GM23248 (cell line): ENCODE measurements around the gene SLC22A14. TPM values are rescaled to one million over a fixed set of nuclear protein-coding genes. Genes with fewer than 3 reads are reported as not detected.

Experiments
- DNase-seq: peaks from one replicate; pipeline ENCODE4 v3.0.0-alpha.2; 2015
- H2AFZ ChIP-seq: fragments of 200-600 bp; sonication (generic); 2 replicates; pipeline ENCODE4 v1.6.1; 2016; ENCODE audit warnings: antibody characterized with exemption
- H3F3A ChIP-seq: fragments of 200-600 bp; sonication (generic); 2 replicates; pipeline ENCODE4 v1.6.1; 2016; ENCODE audit warnings: mild to moderate bottlenecking, antibody characterized with exemption, mixed run types; ENCODE audit not compliant: insufficient read depth
- H3K27ac ChIP-seq: fragments of 200-600 bp; sonication (generic); 2 replicates; pipeline ENCODE4 v1.5.1; 2016; ENCODE audit warnings: mild to moderate bottlenecking
- H3K27me3 ChIP-seq: fragments of 200-600 bp; sonication (generic); replicated peaks from 2 replicates; pipeline ENCODE4 v1.6.1; 2016; ENCODE audit warnings: mild to moderate bottlenecking; ENCODE audit not compliant: insufficient read depth
- H3K36me3 ChIP-seq: fragments of 200-600 bp; sonication (generic); 2 replicates; pipeline ENCODE4 v1.6.1; 2016; ENCODE audit warnings: low read depth, mild to moderate bottlenecking
- H3K4me1 ChIP-seq: fragments of 200-600 bp; sonication (generic); 2 replicates; pipeline ENCODE4 v1.6.1; 2016; ENCODE audit warnings: mild to moderate bottlenecking; ENCODE audit not compliant: insufficient read depth
- H3K4me2 ChIP-seq: fragments of 200-600 bp; sonication (generic); one replicate; pipeline ENCODE4 v1.6.1; 2016; ENCODE audit warnings: mild to moderate bottlenecking; ENCODE audit not compliant: unreplicated experiment
- H3K4me3 ChIP-seq: fragments of 200-600 bp; sonication (generic); 2 replicates; pipeline ENCODE4 v1.5.1; 2016; ENCODE audit warnings: mild to moderate bottlenecking
- H3K79me2 ChIP-seq: fragments of 200-600 bp; sonication (generic); 2 replicates; pipeline ENCODE4 v1.6.1; 2016; ENCODE audit warnings: mild to moderate bottlenecking; ENCODE audit not compliant: insufficient read depth
- H3K9ac ChIP-seq: fragments of 200-600 bp; sonication (generic); 2 replicates; pipeline ENCODE4 v1.6.1; 2016; ENCODE audit warnings: mild to moderate bottlenecking
- H3K9me2 ChIP-seq: fragments of 200-600 bp; sonication (generic); 2 replicates; pipeline ENCODE4 v1.6.1; 2016; ENCODE audit warnings: mixed run types, mild to moderate bottlenecking, moderate library complexity; ENCODE audit not compliant: insufficient read depth
- H3K9me3 ChIP-seq: fragments of 200-600 bp; sonication (generic); one replicate; pipeline ENCODE4 v1.6.1; 2017; ENCODE audit warnings: low read depth
- H4K20me1 ChIP-seq: fragments of 200-600 bp; sonication (generic); 2 replicates; pipeline ENCODE4 v1.6.0; 2016; ENCODE audit not compliant: insufficient read depth
- EZH2 ChIP-seq: fragments of 200-600 bp; sonication (generic); IDR thresholded peaks from 2 replicates; pipeline ENCODE4 v1.6.1; 2018; ENCODE audit warnings: antibody characterized with exemption, mild to moderate bottlenecking; ENCODE audit not compliant: insufficient read depth, poor library complexity, severe bottlenecking
- EZH2phosphoT487 ChIP-seq: fragments of 200-600 bp; sonication (generic); IDR thresholded peaks from 2 replicates; pipeline ENCODE4 v1.6.1; 2018; ENCODE audit warnings: antibody characterized with exemption, moderate library complexity, mild to moderate bottlenecking, low read depth; ENCODE audit not compliant: insufficient read depth
- WGBS, 2 experiments: methylation state at CpG; one replicate each; pipeline ENCODE4 v1.1.6; 2015 to 2017; ENCODE audit warnings: low lambda C conversion rate in 2 of 2, low coverage in 1 of 2; ENCODE audit errors: missing lambda C conversion rate in 2 of 2; 5-methylcytosine and 5-hydroxymethylcytosine counted together
- in situ Hi-C: fragments of 300-500 bp; cut with MboI; formaldehyde crosslinking; loops from 2 replicates; pipeline ENCODE4 v1.15.0; 2020
- polyA plus RNA-seq: library from polyadenylated mRNA; unstranded; fragments of >200 nt; fragmentation: Nextera tagmentation; extraction: Ambion mirVana; gene quantifications from 2 replicates; pipeline ENCODE4 v1.2.1, GENCODE V29; 2016
- total RNA-seq: library from RNA; depleted of rRNA; stranded (reverse); fragments of >200 nt; shearing (Covaris generic); gene quantifications from 2 replicates; pipeline ENCODE4 v1.2.3, GENCODE V29; 2014

SLC22A14 gene
- total and polyA plus RNA-seq, 2 experiments from 2014 or later: 0.08 TPM; not detected in 1

DNA sequence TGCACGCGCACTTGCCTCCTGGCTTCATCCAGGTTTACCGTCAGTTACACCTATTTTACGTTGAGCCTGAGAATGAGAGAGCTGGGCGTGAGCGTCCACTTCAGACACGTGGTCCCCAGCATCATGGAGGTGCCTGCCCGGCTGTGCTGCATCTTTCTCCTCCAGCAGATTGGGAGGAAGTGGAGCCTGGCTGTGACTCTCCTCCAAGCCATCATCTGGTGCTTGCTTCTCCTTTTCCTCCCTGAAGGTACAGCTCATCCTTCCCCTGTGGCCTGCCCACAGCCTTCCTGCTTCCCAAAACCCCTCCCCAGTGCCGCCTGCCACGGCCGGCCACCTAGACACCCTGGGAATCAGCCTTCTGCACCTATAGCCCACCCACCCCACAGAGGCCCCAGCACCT is 31.6 kb downstream of the SLC22A14 start:
- H3K9me3 ChIP-seq: no peaks in the 10 kb centered on the region
- H3K27me3 ChIP-seq: no peaks in the 10 kb centered on the region
- H3K79me2 ChIP-seq: no peaks in the 10 kb centered on the region
- TF ChIP-seq EZH2phosphoT487: no peak
- TF ChIP-seq EZH2: no peak
- H2AFZ ChIP-seq: no peak overlapping the region
- no peak overlapping the region for H3K27ac ChIP-seq
- no peaks in the 10 kb centered on the region for H4K20me1 ChIP-seq
- DNase-seq: no peak
- H3K4me1 ChIP-seq: no peaks in the 10 kb centered on the region
- H3K9me2 ChIP-seq: no peaks in the 10 kb centered on the region
- 72 to 73% methylated on average over 11 of the region's 11 CpGs for WGBS, 2 experiments
- H3K4me2 ChIP-seq: no peak overlapping the region
- in situ Hi-C loops: no loop called here
- H3F3A ChIP-seq: no peaks in the 10 kb centered on the region
- H3K36me3 ChIP-seq: no peaks in the 10 kb centered on the region
- no peak overlapping the region for H3K9ac ChIP-seq
- H3K4me3 ChIP-seq: no peak overlapping the region

DNA sequence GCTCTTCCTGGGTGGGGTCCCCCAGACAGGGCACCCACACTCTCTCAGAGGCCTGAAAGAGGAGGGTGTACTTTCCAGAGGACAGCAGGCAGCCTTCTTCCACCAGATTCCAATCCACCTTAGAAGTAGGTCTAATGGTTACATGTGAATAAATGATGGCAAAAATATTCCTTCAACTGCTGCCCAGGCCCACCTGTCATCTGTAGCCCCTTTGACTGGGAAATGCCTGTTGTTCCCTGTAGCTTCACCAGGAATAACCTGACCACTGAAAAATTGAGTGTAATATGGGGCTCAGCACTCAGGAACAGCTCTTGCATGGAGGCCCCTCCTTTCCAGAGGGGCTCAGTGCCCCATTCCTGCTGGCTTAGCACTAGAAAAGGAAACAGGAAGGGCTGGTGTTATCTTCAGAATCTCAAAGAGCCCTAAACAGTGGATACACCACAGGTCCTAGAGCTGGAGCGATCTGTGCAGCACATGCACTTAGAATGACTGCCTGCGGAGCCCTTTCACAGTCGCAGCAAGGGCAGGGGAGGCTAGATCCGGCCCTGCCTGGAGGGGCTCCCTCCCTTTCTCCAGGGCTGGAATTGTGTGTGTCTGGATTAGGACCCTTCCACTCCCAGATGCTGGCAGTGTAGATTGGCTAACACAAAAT is 32.1 kb downstream of the SLC22A14 start:
- no peak for DNase-seq
- no peak overlapping the region for H3K9ac ChIP-seq
- no peaks in the 10 kb centered on the region for H3K27me3 ChIP-seq
- no peaks in the 10 kb centered on the region for H3F3A ChIP-seq
- H3K27ac ChIP-seq: no peak overlapping the region
- no peaks in the 10 kb centered on the region for H3K9me2 ChIP-seq
- H3K36me3 ChIP-seq: no peaks in the 10 kb centered on the region
- no peaks in the 10 kb centered on the region for H4K20me1 ChIP-seq
- no peak for TF ChIP-seq EZH2phosphoT487
- no peak for TF ChIP-seq EZH2
- no peaks in the 10 kb centered on the region for H3K79me2 ChIP-seq
- no peak overlapping the region for H3K4me2 ChIP-seq
- H3K4me3 ChIP-seq: no peak overlapping the region
- H2AFZ ChIP-seq: no peak overlapping the region
- 37 to 47% methylated on average over 4 of the region's 4 CpGs for WGBS, 2 experiments
- in situ Hi-C loops: no loop called here
- H3K4me1 ChIP-seq: no peaks in the 10 kb centered on the region
- H3K9me3 ChIP-seq: no peaks in the 10 kb centered on the region

DNA sequence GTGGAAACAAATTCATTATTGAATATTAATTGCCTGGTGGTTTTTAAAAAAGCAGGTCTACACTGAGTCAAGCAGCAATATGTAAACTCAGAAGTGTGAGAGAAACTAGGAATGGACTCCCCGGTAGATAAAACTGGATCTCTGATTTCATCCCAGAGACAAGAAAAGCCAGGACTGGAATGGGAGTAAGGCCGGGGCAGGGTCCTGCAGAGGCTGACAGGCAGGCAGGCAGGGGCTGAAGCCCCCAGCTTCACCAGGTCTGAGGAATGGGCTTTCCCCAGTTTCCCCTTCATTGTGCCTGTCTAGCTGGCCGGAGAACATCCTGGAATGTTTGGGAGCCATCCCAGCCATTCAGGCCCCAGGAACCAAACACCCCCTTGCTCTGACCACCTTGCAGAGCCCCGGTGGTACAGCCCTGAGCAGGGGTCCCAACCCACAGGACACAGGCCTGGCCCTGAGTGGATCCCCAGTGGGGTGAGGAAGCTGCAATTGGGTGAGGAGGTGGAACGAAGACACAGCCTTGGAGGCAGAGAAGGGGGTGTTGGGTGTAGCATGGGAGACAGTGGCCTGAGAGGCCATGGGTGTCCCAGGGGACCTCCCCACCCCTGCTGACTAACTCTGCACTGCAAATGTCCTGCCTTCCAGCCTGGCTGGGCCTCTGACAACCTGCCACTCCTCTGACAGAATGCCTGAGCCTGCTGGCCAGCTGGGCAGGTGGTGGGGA is 32.8 kb downstream of the SLC22A14 start:
- no peak for DNase-seq
- Histone ChIP-seq H3K9me2 (no peaks in the 10 kb centered on the region), H3K9ac (no peak overlapping the region), H3K27me3 (no peaks in the 10 kb centered on the region), H3K4me3 (no peak overlapping the region), H2AFZ (no peak overlapping the region), H3K79me2 (no peaks in the 10 kb centered on the region), H3K4me2 (no peak overlapping the region), H4K20me1 (no peaks in the 10 kb centered on the region), H3K36me3 (no peaks in the 10 kb centered on the region), H3K27ac (no peak overlapping the region), H3K4me1 (no peaks in the 10 kb centered on the region), H3F3A (no peaks in the 10 kb centered on the region), H3K9me3 (no peaks in the 10 kb centered on the region)
- TF ChIP-seq EZH2 (no peak), EZH2phosphoT487 (no peak)
- in situ Hi-C loops: no loop called here
- 67 to 70% methylated on average over 5 of the region's 5 CpGs for WGBS, 2 experiments

DNA sequence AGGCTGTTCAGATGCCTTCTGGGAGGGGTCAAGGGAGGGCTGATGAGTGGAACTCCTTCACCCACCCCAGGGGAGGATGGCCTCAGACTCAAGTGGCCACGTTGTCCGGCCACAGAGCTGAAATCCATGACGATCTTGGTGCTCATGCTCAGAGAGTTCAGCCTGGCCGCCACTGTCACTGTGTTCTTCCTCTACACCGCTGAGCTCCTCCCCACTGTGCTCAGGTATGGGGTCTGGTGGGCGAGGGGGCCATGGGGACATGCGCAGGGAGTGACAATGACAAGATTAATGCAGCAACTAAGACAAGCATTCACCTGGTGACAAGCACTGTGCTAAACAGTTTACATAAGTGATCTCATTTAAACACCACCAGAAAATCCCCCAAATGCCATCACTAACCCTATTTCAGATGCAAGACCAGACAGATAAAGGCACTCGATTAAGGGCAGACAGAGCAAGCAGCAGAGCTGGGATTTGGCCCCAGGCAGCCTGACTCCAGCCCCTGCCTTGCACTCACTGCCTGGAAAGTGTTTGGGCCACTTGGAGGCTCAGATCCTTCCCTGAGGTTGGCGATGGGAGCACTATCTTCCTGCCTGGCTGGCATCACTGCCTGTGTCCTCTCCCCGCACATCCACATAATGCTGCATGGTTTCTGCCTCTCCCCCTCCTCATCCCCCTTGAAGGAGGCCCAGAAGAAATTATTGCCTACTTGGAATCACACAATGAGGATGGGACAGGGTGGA is 33.6 kb downstream of the SLC22A14 start:
- in situ Hi-C loops: no loop called here
- Histone ChIP-seq H3K4me2 (no peak overlapping the region), H4K20me1 (no peaks in the 10 kb centered on the region), H3K9ac (no peak overlapping the region), H3K79me2 (no peaks in the 10 kb centered on the region), H3K9me3 (no peaks in the 10 kb centered on the region), H3F3A (no peaks in the 10 kb centered on the region), H2AFZ (no peak overlapping the region), H3K36me3 (no peaks in the 10 kb centered on the region), H3K4me1 (no peaks in the 10 kb centered on the region), H3K4me3 (no peak overlapping the region), H3K27me3 (no peaks in the 10 kb centered on the region), H3K27ac (no peak overlapping the region), H3K9me2 (no peaks in the 10 kb centered on the region)
- TF ChIP-seq EZH2: no peak
- TF ChIP-seq EZH2phosphoT487: no peak
- DNase-seq: no peak
- 77 to 81% methylated on average over 10 of the region's 10 CpGs for WGBS, 2 experiments
